Activated CD4-positive, alpha-beta memory T cell treated with anti-CD3 and anti-CD28 coated beads, Interleukin-2, amount 10 ng/mL, durations not matched to agents 7 days and 5 days (primary cell): ENCODE data around the gene ADAMTSL4. TPM values are rescaled to one million over a fixed set of nuclear protein-coding genes. Genes with fewer than 3 reads are reported as not detected.

Experiments
- CTCF ChIA-PET: fragments of 350-600 bp; sonication (Branson Sonifier 250); formaldehyde crosslinking; loops from one replicate; lab custom pipeline; 2021; ENCODE audit warnings: antibody characterized with exemption, inconsistent platforms; lab: Charles Lee
- POLR2A ChIA-PET: fragments of 350-600 bp; sonication (Branson Sonifier 250); formaldehyde crosslinking; loops from one replicate; lab custom pipeline; 2021; ENCODE audit warnings: antibody characterized with exemption; lab: Charles Lee
- DNase-seq: peaks from one replicate; pipeline ENCODE4 v3.0.0-alpha.2; 2020
- H3K27ac Mint-ChIP-seq: one replicate; pipeline ENCODE4 v1.8.0; 2021; ENCODE audit warnings: mild to moderate bottlenecking, mixed read lengths
- H3K27me3 Mint-ChIP-seq: one replicate; pipeline ENCODE4 v1.8.0; 2021; ENCODE audit warnings: mixed read lengths
- H3K36me3 Mint-ChIP-seq: one replicate; pipeline ENCODE4 v1.8.0; 2021; ENCODE audit warnings: low read depth, mixed read lengths
- H3K4me1 Mint-ChIP-seq: one replicate; pipeline ENCODE4 v1.8.0; 2021; ENCODE audit warnings: mixed read lengths
- H3K4me3 Mint-ChIP-seq: one replicate; pipeline ENCODE4 v1.8.0; 2021; ENCODE audit warnings: mild to moderate bottlenecking, mixed read lengths
- H3K9me3 Mint-ChIP-seq: one replicate; pipeline ENCODE4 v1.8.0; 2021; ENCODE audit warnings: mixed read lengths
- total RNA-seq, 2 experiments: library from RNA; stranded (reverse); gene quantifications; one replicate each; pipeline ENCODE4 v1.2.3, GENCODE V29; 2021

ADAMTSL4 gene
- total RNA-seq, 2 experiments from 2014 or later, result 1.4 to 1.6 TPM

GRCh38 chr1:150536836-150537731 is 12.1 kb upstream of the ADAMTSL4 start:
- H3K27me3 Mint-ChIP-seq, result no peaks in the 10 kb centered on the region
- CTCF ChIA-PET, result interaction anchor here (0.9 to 1.4 kb wide), 2 partner anchors 21 to 23 kb away, joined by 3 to 5 read pairs; partner anchors contain the start of gene FALEC
- H3K36me3 Mint-ChIP-seq, result no peaks in the 10 kb centered on the region
- no peak for DNase-seq
- no peak overlapping the region for H3K4me3 Mint-ChIP-seq
- POLR2A ChIA-PET, result interaction anchor here (1.4 kb wide), 1 partner anchor 92 kb away, joined by 3 read pairs; the partner anchor contains the start of gene ENSA
- no peaks in the 10 kb centered on the region for H3K4me1 Mint-ChIP-seq
- H3K9me3 Mint-ChIP-seq, result no peaks in the 10 kb centered on the region
- no peak overlapping the region for H3K27ac Mint-ChIP-seq

DNA sequence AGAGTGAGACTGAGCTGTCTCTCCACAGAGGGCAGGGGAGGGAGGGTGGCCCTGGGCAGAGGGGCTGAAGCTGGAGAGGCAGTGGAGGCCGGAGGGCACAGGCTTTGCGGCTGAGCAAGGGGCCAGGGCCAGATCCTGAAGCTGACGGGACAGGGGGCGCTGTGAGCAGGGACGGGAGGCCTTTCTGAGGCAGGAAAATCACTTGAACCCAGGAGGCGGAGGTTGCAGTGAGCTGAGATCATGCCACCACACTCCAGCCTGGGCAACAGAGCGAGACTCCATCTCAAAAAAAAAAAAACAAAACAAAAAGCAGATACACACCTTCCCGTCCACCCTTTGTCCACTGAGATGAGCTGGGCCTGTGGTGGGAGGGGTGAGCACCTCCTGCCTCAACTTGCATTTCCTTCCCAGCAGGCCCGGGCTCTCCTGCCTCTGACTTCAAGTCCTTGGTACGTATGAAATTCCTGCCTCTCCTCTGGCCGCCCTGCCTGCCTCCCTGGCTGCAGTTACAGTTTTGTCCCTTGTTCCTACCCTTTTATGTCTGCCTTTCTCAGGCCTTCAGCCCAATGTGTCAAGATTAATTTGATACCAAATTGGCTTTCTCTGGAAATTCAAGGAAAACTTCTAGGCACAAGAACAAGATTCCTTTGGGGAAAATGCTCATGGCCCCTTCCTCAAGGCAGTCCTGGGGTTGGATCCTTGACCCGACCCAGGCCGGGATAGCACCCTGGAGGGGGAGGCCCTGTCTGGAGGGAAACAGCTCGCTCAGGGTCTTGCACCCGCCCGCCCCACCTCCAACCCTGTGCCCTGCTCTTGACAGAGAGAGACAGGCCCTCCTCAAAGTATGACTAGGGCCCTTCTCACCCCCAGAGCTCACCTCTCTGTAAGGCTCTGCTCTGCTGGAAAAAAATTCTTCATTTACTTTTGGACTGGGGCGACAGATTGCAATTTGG is 11.2 kb upstream of the ADAMTSL4 start:
- no peaks in the 10 kb centered on the region for H3K9me3 Mint-ChIP-seq
- H3K4me3 Mint-ChIP-seq, result no peak overlapping the region
- CTCF ChIA-PET, result no interaction called here
- H3K4me1 Mint-ChIP-seq, result no peaks in the 10 kb centered on the region
- POLR2A ChIA-PET, result interaction anchor here (1.4 kb wide), 1 partner anchor 92 kb away, joined by 3 read pairs; the partner anchor contains the start of gene ENSA
- H3K36me3 Mint-ChIP-seq, result no peaks in the 10 kb centered on the region
- no peak overlapping the region for H3K27ac Mint-ChIP-seq
- DNase-seq, result no peak
- peaks cover 5% of the 10 kb centered on the region for H3K27me3 Mint-ChIP-seq

GRCh38 chr1:150543500-150544143 is 5.6 kb upstream of the ADAMTSL4 start:
- Mint-ChIP-seq H3K4me3 (no peak overlapping the region), H3K36me3 (no peaks in the 10 kb centered on the region), H3K27ac (no peak overlapping the region), H3K4me1 (peaks cover 4% of the 10 kb centered on the region), H3K27me3 (peaks cover 24% of the 10 kb centered on the region), H3K9me3 (no peaks in the 10 kb centered on the region)
- CTCF ChIA-PET, result interaction anchor here (1.2 kb wide), 1 partner anchor 11 kb away, joined by 5 read pairs; no protein-coding TSS in a partner anchor
- POLR2A ChIA-PET, result interaction anchor here (0.6 to 0.7 kb wide), 2 partner anchors 8 to 188 kb away, joined by 3 read pairs; no protein-coding TSS in a partner anchor
- DNase-seq, result no peak

DNA sequence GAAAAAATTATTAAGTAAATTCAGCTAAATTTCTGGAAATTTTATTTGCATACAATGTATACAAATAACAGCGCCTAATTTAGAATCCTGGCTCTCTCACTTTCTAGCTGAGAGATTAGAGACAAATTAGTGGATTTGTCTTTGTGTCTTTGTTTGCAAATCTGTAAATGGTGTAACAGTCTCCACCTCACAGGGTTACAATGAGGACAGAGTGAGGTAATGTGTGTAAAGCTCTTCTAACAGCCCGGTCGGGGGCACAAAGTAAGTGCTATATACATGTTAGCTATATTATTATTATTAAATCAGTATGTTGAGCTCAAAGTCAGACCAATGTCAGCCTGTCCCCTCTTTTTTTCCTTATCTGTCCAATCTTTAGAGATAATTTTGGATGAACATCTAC is 5.0 kb upstream of the ADAMTSL4 start:
- DNase-seq, result no peak
- POLR2A ChIA-PET, result interaction anchor here (0.7 to 0.9 kb wide), 2 partner anchors 8 to 85 kb away, joined by 3 read pairs; partner anchors contain the start of gene ENSA
- Mint-ChIP-seq H3K27me3 (peaks cover 24% of the 10 kb centered on the region), H3K27ac (no peak overlapping the region), H3K9me3 (no peaks in the 10 kb centered on the region), H3K4me1 (peaks cover 4% of the 10 kb centered on the region), H3K4me3 (no peak overlapping the region), H3K36me3 (no peaks in the 10 kb centered on the region)
- CTCF ChIA-PET, result interaction anchor here (1.2 kb wide), 1 partner anchor 12 kb away, joined by 5 read pairs; no protein-coding TSS in a partner anchor

DNA sequence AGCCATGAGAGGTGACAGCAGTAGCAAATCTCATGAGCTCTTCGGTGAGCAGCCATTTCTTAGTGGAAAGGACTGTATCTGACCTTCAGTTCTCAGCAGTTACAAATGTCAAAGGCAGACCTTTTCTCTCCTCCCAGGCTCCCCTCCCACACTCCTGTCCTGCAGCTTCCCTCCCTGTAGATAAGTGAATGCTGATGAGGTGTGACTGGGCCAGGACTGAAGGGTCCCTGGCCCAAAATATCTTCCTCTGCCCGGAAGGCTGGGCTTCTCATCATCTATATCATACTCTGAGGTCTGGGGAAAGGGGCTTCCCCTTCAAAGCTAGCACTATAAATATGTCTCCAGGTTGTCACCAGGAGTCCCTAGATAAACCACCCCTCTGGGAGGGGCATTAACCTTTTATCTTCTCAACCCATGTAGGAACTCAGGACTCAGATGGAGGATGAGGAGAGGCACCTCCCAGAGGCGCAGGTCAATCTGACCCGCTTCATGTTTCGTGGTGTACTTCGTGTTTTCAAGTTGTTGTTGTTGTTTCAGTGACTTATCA is 3.6 kb upstream of the ADAMTSL4 start:
- Mint-ChIP-seq H3K27ac (no peak overlapping the region), H3K27me3 (peaks cover 31% of the 10 kb centered on the region), H3K4me1 (peaks cover 11% of the 10 kb centered on the region), H3K9me3 (no peaks in the 10 kb centered on the region), H3K4me3 (no peak overlapping the region), H3K36me3 (no peaks in the 10 kb centered on the region)
- CTCF ChIA-PET, result interaction anchor here (0.6 to 1.3 kb wide), 2 partner anchors 16 to 152 kb away, joined by 3 to 4 read pairs; partner anchors contain the start of gene GOLPH3L
- POLR2A ChIA-PET, result interaction anchor here (0.9 kb wide), 1 partner anchor 84 kb away, joined by 3 read pairs; the partner anchor contains the start of gene ENSA
- no peak for DNase-seq

DNA sequence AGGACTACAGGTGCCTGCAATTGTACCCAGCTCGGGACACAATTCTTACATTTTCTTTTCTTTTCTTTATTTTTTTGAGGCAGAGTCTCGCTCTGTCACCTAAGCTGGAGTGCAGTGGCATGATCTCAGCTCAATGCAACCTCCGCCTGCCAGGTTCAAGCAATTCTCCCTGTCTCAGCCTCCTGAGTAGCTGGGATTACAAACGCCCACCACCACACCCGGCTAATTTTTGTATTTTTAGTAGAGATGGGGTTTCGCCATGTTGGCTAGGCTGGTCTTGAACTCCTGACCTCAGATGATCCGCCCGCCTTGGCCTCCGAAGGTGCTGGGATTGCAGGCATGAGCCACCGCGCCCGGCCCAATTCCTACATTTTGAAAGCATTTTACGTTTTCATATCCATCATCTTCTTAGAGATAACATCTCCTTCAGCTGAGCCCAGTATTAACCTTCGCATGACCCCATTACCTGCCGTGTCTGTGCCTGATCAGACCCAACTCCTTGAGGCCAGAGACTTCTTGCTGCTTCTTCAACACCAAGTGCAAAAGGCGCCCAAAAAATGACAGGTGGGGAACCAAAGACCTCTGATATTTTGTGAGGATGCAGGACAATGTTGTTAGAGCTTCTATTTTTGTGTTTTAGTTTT is 2.8 kb upstream of the ADAMTSL4 start:
- no peaks in the 10 kb centered on the region for H3K9me3 Mint-ChIP-seq
- H3K27ac Mint-ChIP-seq, result no peak overlapping the region
- H3K4me3 Mint-ChIP-seq, result no peak overlapping the region
- CTCF ChIA-PET, result interaction anchor here (0.6 to 3.6 kb wide), 3 partner anchors 14 to 553 kb away, joined by 3 to 21 read pairs (median 3); partner anchors contain the start of gene GOLPH3L
- no peak for DNase-seq
- peaks cover 31% of the 10 kb centered on the region for H3K27me3 Mint-ChIP-seq
- H3K36me3 Mint-ChIP-seq, result no peaks in the 10 kb centered on the region
- POLR2A ChIA-PET, result interaction anchor here (2.9 kb wide), 1 partner anchor 14 kb away, joined by 8 read pairs; no protein-coding TSS in a partner anchor
- H3K4me1 Mint-ChIP-seq, result peaks cover 19% of the 10 kb centered on the region

DNA sequence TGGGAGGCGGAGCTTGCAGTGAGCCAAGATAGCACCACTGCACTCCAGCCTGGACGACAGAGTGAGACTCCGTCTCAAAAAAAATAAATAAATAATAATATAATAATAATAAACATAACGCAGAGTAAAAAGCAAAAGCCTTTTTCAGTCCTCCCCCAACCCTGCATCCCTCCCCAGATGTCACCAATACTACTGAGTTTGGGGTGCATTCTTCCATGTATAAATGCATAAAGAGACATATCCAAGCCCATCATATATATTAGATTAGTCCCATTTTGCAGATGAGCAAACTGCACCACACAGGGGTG is 930 bp upstream of the ADAMTSL4 start:
- H3K36me3 Mint-ChIP-seq, result no peaks in the 10 kb centered on the region
- H3K4me1 Mint-ChIP-seq, result peaks cover 37% of the 10 kb centered on the region
- H3K9me3 Mint-ChIP-seq, result no peaks in the 10 kb centered on the region
- DNase-seq, result no peak
- CTCF ChIA-PET, result interaction anchor here (0.7 to 3.6 kb wide), 4 partner anchors 12 to 183 kb away, joined by 3 to 21 read pairs (median 4); no protein-coding TSS in a partner anchor
- POLR2A ChIA-PET, result interaction anchor here (1.1 to 3.8 kb wide), 5 partner anchors 12 to 22 kb away, joined by 3 to 15 read pairs (median 5); no protein-coding TSS in a partner anchor
- H3K27me3 Mint-ChIP-seq, result peaks cover 25% of the 10 kb centered on the region
- H3K4me3 Mint-ChIP-seq, result peak overlapping the region; percentile 72
- no peak overlapping the region for H3K27ac Mint-ChIP-seq

- H3K4me3 Mint-ChIP-seq, result peak overlapping the region; percentile 66
- H3K36me3 Mint-ChIP-seq, result no peaks in the 10 kb centered on the region
- H3K27me3 Mint-ChIP-seq, result peaks cover 22% of the 10 kb centered on the region
- no peaks in the 10 kb centered on the region for H3K9me3 Mint-ChIP-seq
- ChIA-PET POLR2A (interaction anchor here (0.7 to 3.8 kb wide), 7 partner anchors 11 to 375 kb away, joined by 3 to 30 read pairs (median 4); no protein-coding TSS in a partner anchor), CTCF (interaction anchor here (0.7 to 3.6 kb wide), 2 partner anchors 11 to 294 kb away, joined by 3 to 21 read pairs; no protein-coding TSS in a partner anchor)
- peaks cover 39% of the 10 kb centered on the region for H3K4me1 Mint-ChIP-seq
- no peak for DNase-seq
- H3K27ac Mint-ChIP-seq, result no peak overlapping the region
Measured at GRCh38 chr1:150549496-150550221, 451 bp downstream of the ADAMTSL4 start.

DNA sequence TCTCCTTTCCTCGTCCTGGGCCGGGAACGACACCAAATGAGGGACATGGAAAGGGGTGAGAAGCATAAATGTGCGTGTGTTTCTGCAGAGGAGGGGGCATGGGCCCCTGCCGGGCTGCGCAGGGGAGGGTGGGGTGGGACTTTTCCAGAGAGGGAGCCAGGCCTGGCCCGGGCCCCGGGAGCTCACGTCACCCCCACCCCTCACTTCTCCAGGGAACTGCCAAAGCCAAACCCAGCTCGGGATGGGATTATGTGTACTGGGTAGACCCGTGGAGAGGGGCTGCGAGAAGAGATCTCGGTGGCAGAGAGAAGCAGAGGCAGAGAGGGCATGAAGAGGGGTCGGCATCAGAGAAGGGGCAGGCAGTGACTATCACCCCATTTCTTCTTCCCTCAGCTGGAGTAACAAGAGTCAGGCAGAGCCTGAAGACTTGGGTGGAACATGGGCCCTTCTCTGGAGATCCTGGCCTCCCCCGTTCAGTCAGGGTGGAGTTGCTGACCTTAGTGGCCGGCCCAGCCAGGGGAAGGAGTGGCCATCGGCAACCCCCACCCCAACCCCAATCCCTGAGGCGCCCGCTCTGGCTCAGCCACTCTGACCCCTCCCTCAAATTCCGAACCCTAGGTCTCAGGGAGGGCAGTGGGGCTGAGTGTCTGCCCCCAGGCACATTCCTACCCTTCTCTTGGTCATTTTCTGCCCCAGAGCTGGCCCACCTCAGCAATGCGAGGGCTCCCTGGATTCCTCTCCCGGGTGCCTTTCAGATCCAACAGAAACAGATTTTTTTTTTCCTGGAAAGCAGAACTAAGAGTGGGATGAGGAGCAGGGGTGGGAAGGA is 1.2 kb downstream of the ADAMTSL4 start:
- Mint-ChIP-seq H3K4me3 (peak overlapping the region; percentile 66), H3K4me1 (peaks cover 39% of the 10 kb centered on the region), H3K9me3 (no peaks in the 10 kb centered on the region), H3K36me3 (no peaks in the 10 kb centered on the region), H3K27ac (no peak overlapping the region), H3K27me3 (peaks cover 20% of the 10 kb centered on the region)
- DNase-seq, result no peak
- POLR2A ChIA-PET, result interaction anchor here (1.1 to 3.8 kb wide), 6 partner anchors 10 to 65 kb away, joined by 3 to 30 read pairs (median 7); no protein-coding TSS in a partner anchor
- CTCF ChIA-PET, result interaction anchor here (0.7 to 3.6 kb wide), 5 partner anchors 10 to 294 kb away, joined by 3 to 23 read pairs (median 4); no protein-coding TSS in a partner anchor
